ENCODE results near the gene PIGS.
A peak's percentile ranks its signal among the peaks of the same experiment; 100 is the strongest.

Gene PIGS

DNA sequence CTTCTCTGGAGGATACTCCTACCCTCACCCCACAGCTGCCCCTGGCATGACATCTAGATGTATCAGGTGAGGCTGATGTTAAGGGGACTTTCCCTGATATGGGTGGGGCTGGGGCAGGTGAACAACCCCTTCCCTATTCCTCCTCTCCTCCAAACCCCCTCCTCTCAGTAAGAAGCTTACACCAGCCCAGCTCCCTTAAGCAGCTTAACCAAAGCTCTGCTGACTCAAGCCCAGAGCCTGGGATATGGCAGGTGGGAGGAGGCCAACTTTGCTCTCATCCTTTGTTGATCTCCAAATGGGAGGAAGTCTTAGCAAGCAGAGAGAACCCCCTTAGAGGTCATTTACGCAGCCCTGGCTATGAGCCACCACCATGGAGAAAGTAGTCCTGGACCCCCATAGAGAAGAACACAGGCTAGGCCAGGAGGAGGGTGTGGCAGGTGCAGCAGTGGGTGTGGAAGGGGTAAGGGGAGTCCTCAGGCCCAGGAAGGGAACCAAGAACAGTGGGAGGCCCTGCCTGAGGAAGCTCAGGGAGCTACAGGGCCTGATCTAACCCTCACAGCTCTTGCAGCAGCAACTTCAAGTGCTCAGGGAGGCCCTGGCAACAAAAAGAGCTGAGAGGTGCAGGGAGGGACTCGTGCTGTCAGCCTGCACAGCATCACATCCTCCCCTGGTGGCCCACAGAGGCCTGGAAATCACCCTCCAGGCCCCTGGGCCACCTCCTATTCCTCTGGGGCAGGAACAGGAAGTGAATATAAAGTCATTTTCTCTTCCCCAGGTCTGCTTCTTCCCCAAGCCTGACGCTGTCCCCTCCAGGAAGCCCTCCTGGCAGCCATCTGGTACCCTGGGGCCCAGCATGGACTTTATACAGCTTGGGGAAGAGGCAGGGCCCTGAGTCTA, 21.8 kb downstream of the PIGS start:
- H3K4me1 Mint-ChIP-seq (ENCODE audit: low read depth), result peaks cover 52% of the 10 kb centered on the region

DNA sequence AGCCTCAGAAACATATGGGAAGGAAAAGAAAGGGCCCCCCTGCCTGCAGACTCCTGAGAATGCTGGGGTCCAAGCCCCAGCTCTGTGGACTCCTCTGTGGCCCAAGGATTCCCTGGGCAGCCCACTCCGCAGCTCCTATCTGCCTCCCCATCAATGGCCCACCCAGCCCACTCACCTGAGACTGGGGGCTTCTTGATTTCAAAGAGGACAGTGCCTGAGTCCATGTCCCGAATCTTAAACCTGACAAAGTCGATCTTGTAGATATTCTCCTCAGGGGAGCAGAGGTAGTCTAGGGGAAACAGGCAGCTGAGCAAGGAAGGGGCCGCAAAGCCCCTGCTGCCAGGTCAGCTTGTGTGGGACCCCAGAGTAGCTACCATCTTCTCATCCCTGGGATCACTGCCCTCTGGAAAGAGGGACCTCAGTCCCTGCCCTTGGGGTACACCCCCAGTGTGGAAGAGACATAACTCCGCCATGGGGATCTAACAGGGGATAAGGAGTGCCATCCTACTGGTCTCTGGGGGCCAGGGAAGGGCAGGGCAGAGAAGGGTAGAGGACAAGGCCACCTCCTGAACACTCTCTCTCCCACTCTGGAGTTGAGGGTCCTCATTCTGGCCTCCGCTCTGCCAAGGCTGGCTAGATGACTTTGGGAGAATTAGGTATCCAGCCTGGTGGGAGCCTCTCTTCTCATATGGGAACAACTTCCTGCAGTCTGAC, 22.8 kb downstream of the PIGS start:
- no peaks in the 10 kb centered on the region for H3K9me3 Mint-ChIP-seq
- peak overlapping the region; percentile 36 for H3K27ac Mint-ChIP-seq
- H3K4me1 Mint-ChIP-seq (ENCODE audit: low read depth), result peaks cover 52% of the 10 kb centered on the region
- H3K36me3 Mint-ChIP-seq (ENCODE audit: low read depth), result peaks cover 2% of the 10 kb centered on the region
- H3K4me3 Mint-ChIP-seq, result no peak overlapping the region
- H3K27me3 Mint-ChIP-seq, result no peaks in the 10 kb centered on the region

More for the DNA sequence above, 21.8 kb downstream of the PIGS start:
- Mint-ChIP-seq H3K27ac (peak overlapping the region; percentile 72), H3K4me3 (peak overlapping the region; percentile 47), H3K27me3 (no peaks in the 10 kb centered on the region), H3K36me3 (ENCODE audit: low read depth) (peaks cover 9% of the 10 kb centered on the region), H3K9me3 (no peaks in the 10 kb centered on the region)

DNA sequence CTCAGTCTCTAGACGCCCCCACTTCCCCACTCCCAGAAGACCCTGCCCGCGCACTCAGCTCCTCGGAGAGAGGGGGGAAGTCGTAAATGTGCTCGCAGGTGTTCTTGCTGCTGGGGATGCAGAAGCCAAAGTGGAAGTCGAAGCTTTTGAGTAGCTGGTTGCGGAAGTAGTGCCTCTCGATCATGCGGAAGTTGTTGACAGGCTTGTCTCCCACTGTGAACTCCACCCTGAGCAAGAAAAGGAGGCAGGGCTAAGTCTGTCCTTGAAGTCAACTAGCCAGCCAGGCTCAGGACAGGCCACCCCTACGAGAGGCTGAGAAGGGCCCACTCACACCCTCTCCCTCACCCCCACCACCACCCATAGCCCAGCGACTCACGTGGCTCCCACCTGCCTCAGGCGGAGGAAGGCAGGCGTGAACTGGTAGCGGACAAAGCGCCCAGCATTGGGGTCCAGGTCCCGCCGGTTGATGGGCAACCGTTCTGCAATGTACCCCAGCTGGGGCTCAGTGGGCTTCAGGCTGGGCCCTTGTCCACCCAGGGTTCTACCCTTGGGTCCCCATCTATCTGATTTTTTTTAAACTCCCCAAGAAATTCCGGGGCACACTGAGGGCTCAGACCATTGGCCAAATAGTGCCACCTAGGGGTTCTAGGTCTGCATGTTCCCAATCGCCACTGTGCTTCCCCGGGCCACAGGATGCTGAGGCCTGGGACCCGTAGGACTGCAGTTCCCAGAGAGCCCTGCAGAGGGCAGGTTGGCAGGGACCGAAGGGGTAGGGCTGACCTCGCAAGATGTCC, 23.5 kb downstream of the PIGS start:
- H3K4me1 Mint-ChIP-seq (ENCODE audit: low read depth), result peaks cover 47% of the 10 kb centered on the region

DNA sequence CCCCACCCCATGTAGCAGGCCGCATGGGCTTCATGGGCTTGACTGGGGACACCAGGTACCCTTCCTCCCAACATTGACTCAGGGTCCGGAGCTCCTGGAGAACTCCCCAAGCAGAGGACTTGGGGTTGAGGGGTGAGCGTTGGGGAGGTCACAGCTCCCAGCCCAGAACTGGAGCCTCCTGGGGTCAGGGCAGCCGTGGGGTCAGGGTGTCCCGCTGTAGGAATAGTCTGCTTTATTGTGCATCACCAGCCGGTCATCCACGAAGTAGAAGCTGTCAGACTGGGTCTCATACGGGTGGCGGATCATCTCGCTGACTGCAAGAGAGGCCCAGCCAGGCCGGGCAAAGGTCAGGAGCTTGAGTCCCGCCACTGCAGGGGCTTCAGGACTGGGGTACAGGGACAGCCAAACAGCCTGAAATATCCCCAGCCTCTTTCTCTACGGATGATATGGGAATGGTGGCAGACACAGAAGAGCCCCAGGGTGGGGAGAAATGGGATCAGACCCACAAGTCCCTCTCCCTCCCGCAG, 24.2 kb downstream of the PIGS start:
- Mint-ChIP-seq H3K4me3 (no peak overlapping the region), H3K27ac (no peak overlapping the region), H3K27me3 (no peaks in the 10 kb centered on the region), H3K4me1 (ENCODE audit: low read depth) (peaks cover 44% of the 10 kb centered on the region), H3K36me3 (ENCODE audit: low read depth) (no peaks in the 10 kb centered on the region), H3K9me3 (no peaks in the 10 kb centered on the region)

More for the DNA sequence above, 23.5 kb downstream of the PIGS start:
- peak overlapping the region; percentile 32 for H3K4me3 Mint-ChIP-seq
- no peaks in the 10 kb centered on the region for H3K36me3 Mint-ChIP-seq (ENCODE audit: low read depth)
- H3K9me3 Mint-ChIP-seq, result no peaks in the 10 kb centered on the region
- peak overlapping the region; percentile 36 for H3K27ac Mint-ChIP-seq
- H3K27me3 Mint-ChIP-seq, result no peaks in the 10 kb centered on the region

DNA sequence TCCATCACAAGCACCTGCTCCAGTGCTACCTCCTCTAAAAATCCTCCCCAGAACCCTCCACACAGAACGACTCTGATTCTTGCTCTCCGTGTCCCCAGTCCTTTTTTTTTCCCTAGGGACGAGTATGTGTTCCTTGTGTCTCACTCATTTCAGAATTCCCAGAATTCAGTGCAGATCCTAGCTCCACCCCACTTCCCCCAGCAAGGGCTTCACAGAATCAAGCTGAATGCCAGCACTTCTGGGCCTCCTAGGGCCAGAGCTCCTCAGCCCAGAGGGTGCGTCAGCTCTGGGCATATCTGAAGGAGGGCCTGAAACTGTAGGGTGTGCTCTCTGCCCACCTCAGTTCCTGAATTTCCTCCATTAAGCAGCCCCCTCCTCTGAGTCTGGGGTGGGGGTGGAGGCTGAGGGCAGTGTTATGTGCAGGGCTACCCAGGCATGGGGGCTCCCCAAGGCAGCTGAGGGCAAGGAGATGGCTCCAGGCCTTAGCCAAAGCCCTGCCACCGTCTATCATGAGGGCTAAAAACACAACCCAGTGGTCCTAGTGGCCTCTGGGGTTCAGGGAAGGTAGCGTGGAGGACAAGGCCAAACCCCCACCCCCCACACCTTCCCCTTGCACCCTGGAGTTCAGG, 25.4 kb downstream of the PIGS start:
- no peaks in the 10 kb centered on the region for H3K36me3 Mint-ChIP-seq (ENCODE audit: low read depth)
- H3K4me3 Mint-ChIP-seq, result no peak overlapping the region
- H3K27me3 Mint-ChIP-seq, result no peaks in the 10 kb centered on the region
- H3K9me3 Mint-ChIP-seq, result no peaks in the 10 kb centered on the region
- H3K27ac Mint-ChIP-seq, result no peak overlapping the region
- peaks cover 35% of the 10 kb centered on the region for H3K4me1 Mint-ChIP-seq (ENCODE audit: low read depth)

DNA sequence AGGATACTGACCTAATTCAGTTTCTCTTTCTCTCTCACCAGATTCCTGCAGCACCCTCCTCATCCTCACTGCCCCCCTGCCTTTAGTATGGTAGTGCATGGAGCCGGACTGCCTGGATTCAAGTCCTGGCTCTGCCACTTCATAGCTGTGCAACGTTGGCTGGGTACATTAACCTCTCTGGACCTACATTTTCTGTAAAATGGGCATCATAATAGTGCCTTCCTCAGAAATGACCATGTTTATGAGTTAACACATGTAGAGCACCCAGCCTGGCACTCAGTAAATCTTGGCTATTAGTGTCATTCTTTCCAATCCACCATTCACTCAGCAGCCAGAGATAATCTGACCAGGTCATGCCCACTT, 26.2 kb downstream of the PIGS start:
- no peak overlapping the region for H3K27ac Mint-ChIP-seq
- no peak overlapping the region for H3K4me3 Mint-ChIP-seq
- H3K4me1 Mint-ChIP-seq (ENCODE audit: low read depth), result peaks cover 28% of the 10 kb centered on the region
- no peaks in the 10 kb centered on the region for H3K9me3 Mint-ChIP-seq
- no peaks in the 10 kb centered on the region for H3K36me3 Mint-ChIP-seq (ENCODE audit: low read depth)
- no peaks in the 10 kb centered on the region for H3K27me3 Mint-ChIP-seq

DNA sequence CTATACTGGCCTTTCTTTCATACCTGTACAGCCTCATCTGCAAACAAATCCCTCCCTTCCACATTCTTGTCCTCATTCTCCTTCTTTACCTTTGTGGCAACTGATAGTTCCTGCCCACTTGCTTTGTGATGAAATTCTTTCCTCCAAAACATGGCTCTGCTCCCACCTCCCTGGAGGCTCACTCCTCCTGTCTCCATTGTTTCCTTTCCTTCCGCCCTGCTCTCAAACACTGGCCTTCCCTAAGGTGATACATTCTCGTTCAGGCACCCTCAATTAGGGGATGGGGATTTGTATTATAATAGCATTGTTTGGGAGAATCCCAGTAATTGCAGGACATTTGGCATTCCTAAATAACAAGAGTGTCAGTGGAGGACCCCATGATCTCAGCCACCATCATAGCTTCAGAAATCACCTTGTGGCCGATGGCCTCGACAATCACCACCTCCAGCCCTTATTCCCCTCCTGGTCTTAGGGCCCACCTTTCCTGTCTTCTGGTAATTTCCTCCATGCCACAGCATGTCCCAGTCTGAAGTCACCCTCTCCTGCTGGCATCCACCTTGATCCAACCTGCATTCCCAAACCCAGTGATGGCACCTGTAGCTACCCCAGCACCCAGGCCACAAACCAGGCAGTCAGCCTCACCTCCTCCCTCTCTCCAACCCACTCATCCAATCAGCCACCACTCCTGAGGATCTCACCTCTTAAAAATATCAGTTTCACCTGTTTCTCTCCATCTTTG, 26.8 kb downstream of the PIGS start:
- H3K4me3 Mint-ChIP-seq, result no peak overlapping the region
- no peak overlapping the region for H3K27ac Mint-ChIP-seq
- H3K36me3 Mint-ChIP-seq (ENCODE audit: low read depth), result no peaks in the 10 kb centered on the region
- H3K27me3 Mint-ChIP-seq, result no peaks in the 10 kb centered on the region
- peaks cover 22% of the 10 kb centered on the region for H3K4me1 Mint-ChIP-seq (ENCODE audit: low read depth)
- no peaks in the 10 kb centered on the region for H3K9me3 Mint-ChIP-seq

DNA sequence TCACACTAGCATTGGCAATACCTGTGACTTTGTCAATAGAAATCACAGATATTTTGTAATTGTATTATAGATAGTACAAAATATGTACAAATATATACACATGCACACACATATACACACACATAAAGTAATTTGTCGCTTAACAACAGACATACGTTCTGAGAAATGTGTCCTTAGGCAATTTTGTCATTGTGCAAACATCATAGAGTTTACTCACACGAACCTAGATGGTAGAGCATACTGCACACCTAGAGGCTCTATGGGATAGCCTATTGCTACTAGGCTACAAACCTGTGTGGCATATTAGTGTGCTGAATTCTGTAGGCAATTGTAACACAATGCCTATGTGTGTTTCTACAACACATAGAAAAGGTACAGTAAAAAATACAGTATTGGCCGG, 29.9 kb downstream of the PIGS start:
- H3K4me3 Mint-ChIP-seq, result no peak overlapping the region

DNA sequence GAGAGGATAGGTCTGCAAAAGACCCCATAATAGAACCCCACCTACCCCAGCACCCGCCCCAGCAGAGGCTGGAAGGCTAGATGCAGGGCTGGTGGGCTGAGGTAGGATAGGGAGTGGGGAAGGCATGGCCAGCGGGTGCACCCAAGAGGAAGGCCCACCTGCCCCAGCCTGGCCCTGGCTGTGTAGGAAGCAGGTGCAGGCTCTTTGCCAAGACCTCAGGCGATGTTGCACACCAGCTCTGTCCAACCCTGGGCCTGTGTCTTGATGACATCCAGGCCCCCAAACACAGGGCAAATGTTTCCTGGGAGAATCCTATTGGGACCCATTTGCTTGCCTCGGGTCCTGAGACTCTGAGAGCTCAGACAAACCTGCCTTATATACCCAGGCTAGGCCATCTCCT, 31.1 kb downstream of the PIGS start:
- Mint-ChIP-seq H3K4me1 (ENCODE audit: low read depth) (no peaks in the 10 kb centered on the region), H3K9me3 (no peaks in the 10 kb centered on the region), H3K36me3 (ENCODE audit: low read depth) (no peaks in the 10 kb centered on the region), H3K27ac (no peak overlapping the region), H3K27me3 (no peaks in the 10 kb centered on the region), H3K4me3 (no peak overlapping the region)

More for the DNA sequence above, 29.9 kb downstream of the PIGS start:
- Mint-ChIP-seq H3K9me3 (no peaks in the 10 kb centered on the region), H3K4me1 (ENCODE audit: low read depth) (no peaks in the 10 kb centered on the region), H3K27ac (no peak overlapping the region), H3K27me3 (no peaks in the 10 kb centered on the region), H3K36me3 (ENCODE audit: low read depth) (no peaks in the 10 kb centered on the region)

DNA sequence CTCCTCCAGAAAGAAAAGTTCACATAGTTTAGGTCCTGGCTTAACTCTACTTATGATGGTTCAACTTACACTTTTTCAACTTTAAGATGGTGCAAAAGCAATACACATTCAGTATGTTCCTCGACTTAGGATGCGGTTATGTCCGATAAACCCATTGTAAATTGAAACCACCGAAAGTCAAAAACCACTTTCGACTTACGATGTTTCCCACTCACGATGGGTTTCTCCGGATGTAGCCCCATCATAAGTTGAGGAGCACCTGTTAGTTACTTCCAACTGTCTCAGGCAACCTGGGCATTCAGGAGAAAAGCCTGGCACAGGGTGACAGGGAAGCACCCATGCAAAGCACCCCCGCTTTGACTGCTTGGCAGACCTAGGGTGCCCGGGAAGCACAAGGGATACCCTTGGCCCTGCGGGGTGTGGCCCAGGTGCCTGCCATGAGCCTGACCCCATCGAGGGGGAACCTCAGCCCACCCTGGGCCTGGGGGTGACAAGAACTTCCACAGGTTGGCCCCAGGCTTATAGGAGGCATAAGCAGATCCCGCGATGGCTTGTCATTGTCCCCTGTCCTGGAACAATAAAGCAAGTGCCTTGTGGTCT, 32.9 kb downstream of the PIGS start:
- no peak overlapping the region for H3K27ac Mint-ChIP-seq
- H3K4me3 Mint-ChIP-seq, result no peak overlapping the region

DNA sequence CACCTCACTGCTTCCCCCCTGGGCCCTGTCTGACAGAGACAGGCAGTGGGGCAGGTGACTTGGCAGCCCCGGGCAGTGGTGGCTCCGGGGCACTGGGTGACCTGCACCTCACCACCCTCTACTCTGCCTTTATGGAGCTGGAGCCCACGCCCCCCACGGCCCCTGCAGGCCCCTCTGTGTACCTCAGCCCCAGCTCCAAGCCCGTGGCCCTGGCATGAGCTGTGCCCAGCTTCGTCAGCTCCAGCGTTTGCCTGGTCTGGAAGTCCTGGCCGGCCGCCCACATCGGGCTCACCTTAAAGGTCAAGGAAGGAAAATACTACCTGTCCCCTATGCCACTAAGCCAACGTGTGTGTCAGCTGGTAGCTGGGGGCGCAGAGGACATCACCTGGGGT, 34.1 kb downstream of the PIGS start:
- Mint-ChIP-seq H3K27ac (no peak overlapping the region), H3K4me1 (ENCODE audit: low read depth) (no peaks in the 10 kb centered on the region), H3K27me3 (no peaks in the 10 kb centered on the region)

More for the DNA sequence above, 32.9 kb downstream of the PIGS start:
- H3K36me3 Mint-ChIP-seq (ENCODE audit: low read depth), result no peaks in the 10 kb centered on the region
- H3K4me1 Mint-ChIP-seq (ENCODE audit: low read depth), result no peaks in the 10 kb centered on the region
- H3K27me3 Mint-ChIP-seq, result no peaks in the 10 kb centered on the region
- no peaks in the 10 kb centered on the region for H3K9me3 Mint-ChIP-seq

DNA sequence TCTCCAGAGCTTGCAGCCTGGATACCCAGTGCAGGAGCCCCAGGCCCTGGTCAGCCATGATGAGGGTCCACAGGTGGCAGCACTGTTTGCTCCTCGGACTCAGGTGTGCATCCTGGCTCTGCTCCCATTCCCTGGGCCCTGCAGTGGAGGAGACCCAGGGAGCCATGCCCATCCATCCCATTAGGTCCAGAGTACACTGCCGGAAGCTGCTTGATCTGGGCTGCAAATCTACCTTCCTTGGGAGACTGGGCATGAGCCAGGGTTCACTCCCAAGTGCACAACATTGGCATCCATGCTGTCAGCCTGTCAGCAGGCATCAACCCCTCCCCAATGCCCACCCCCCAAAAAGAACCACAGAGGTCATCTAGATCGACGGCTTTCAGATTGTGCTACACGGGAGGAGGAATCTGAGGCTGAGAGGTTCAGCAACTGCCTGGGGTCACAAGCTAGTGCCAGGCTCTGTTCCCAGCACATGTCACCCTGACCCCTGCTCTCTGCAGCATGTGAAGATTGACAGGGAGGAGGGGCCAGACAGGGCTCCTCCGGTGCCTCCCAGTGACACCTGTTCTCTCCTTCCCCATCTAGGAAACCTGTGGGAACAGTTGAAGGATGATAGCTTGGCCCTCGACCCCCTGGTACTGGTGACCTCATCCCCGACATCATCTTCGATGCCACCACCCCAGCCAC, 34.6 kb downstream of the PIGS start:
- no peaks in the 10 kb centered on the region for H3K36me3 Mint-ChIP-seq (ENCODE audit: low read depth)
- H3K27ac Mint-ChIP-seq, result no peak overlapping the region
- H3K9me3 Mint-ChIP-seq, result no peaks in the 10 kb centered on the region
- no peaks in the 10 kb centered on the region for H3K27me3 Mint-ChIP-seq
- H3K4me1 Mint-ChIP-seq (ENCODE audit: low read depth), result no peaks in the 10 kb centered on the region
- H3K4me3 Mint-ChIP-seq, result no peak overlapping the region

More for the DNA sequence above, 34.1 kb downstream of the PIGS start:
- Mint-ChIP-seq H3K36me3 (ENCODE audit: low read depth) (no peaks in the 10 kb centered on the region), H3K9me3 (no peaks in the 10 kb centered on the region), H3K4me3 (no peak overlapping the region)

DNA sequence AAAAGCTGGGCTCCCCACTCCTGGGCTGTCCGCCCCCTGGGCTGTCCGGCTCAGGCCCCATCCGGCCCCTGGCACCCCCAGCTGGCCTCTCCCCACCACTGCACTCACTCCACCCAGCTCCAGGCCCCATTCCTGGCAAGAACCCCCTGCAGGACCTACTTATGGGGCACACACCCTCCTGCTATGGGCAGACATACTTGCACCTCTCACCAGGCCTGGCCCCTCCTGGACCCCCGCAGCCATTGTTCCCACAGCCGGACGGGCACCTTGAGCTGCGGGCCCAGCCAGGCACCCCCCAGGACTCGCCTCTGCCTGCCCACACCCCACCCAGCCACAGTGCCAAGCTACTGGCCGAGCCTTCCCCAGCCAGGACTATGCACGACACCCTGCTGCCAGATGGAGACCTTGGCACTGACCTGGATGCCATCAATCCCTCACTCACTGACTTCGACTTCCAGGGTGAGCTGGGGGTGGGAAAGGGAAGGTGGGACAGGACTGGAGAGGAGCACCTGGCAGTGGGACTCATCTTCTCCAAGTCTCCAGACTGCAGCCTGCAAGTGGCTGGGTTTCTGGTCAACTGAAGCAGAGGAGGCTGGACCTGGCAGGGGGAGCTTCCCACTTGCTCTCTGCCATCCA, 36.5 kb downstream of the PIGS start:
- Mint-ChIP-seq H3K27ac (no peak overlapping the region), H3K9me3 (no peaks in the 10 kb centered on the region)

More for the DNA sequence above, 36.5 kb downstream of the PIGS start:
- H3K4me1 Mint-ChIP-seq (ENCODE audit: low read depth), result no peaks in the 10 kb centered on the region
- no peak overlapping the region for H3K4me3 Mint-ChIP-seq
- H3K36me3 Mint-ChIP-seq (ENCODE audit: low read depth), result no peaks in the 10 kb centered on the region
- no peaks in the 10 kb centered on the region for H3K27me3 Mint-ChIP-seq

Data from stimulated activated naive CD8-positive, alpha-beta T cell treated with anti-CD3 and anti-CD28 coated beads, Interleukin-15, Interleukin-2, amounts not matched to agents 100 ng/mL and 50 ng/mL, for 24 hours (primary cell).